ENCODE results near the gene WNK1.

Gene WNK1

GRCh38 chr12:724194-724855 is 28.1 kb upstream of the WNK1 start:
- H3K27ac ChIP-seq, result no peak overlapping the region
- no peaks in the 10 kb centered on the region for H3K4me1 ChIP-seq
- no peaks in the 10 kb centered on the region for H3K79me2 ChIP-seq
- no peak overlapping the region for H3K4me2 ChIP-seq (ENCODE audit: low read length)
- H3K27me3 ChIP-seq (ENCODE audit: control insufficient read depth, insufficient read depth, low read length), result no peaks in the 10 kb centered on the region
- H3K9me3 ChIP-seq (ENCODE audit: control insufficient read depth, low read length), result no peaks in the 10 kb centered on the region
- H3K4me3 ChIP-seq (ENCODE audit: low read depth, low read length), result no peak overlapping the region
- no peaks in the 10 kb centered on the region for H3K36me3 ChIP-seq (ENCODE audit: control insufficient read depth, insufficient read depth, low read length)
- H3K9ac ChIP-seq, result no peak overlapping the region
- TF ChIP-seq CTCF (IDR thresholded peaks at IDR 0.05), result no peak
- H2AFZ ChIP-seq, result peak overlapping the region; percentile 68

GRCh38 chr12:725076-725475 is 27.3 kb upstream of the WNK1 start:
- H3K36me3 ChIP-seq (ENCODE audit: control insufficient read depth, insufficient read depth, low read length), result no peaks in the 10 kb centered on the region
- no peaks in the 10 kb centered on the region for H3K79me2 ChIP-seq
- H3K9ac ChIP-seq, result no peak overlapping the region
- H3K27ac ChIP-seq, result no peak overlapping the region
- H2AFZ ChIP-seq, result no peak overlapping the region
- H3K4me1 ChIP-seq, result no peaks in the 10 kb centered on the region
- no peaks in the 10 kb centered on the region for H3K9me3 ChIP-seq (ENCODE audit: control insufficient read depth, low read length)
- no peak for TF ChIP-seq CTCF (IDR thresholded peaks at IDR 0.05)
- no peak overlapping the region for H3K4me2 ChIP-seq (ENCODE audit: low read length)
- H3K27me3 ChIP-seq (ENCODE audit: control insufficient read depth, insufficient read depth, low read length), result no peaks in the 10 kb centered on the region
- no peak overlapping the region for H3K4me3 ChIP-seq (ENCODE audit: low read depth, low read length)

GRCh38 chr12:726281-727140 is 25.9 kb upstream of the WNK1 start:
- H3K9me3 ChIP-seq (ENCODE audit: control insufficient read depth, low read length), result no peaks in the 10 kb centered on the region
- peak overlapping the region; percentile 48 for H2AFZ ChIP-seq
- H3K4me2 ChIP-seq (ENCODE audit: low read length), result no peak overlapping the region
- no peaks in the 10 kb centered on the region for H3K79me2 ChIP-seq
- no peak overlapping the region for H3K4me3 ChIP-seq (ENCODE audit: low read depth, low read length)
- no peak overlapping the region for H3K9ac ChIP-seq
- no peaks in the 10 kb centered on the region for H3K27me3 ChIP-seq (ENCODE audit: control insufficient read depth, insufficient read depth, low read length)
- H3K36me3 ChIP-seq (ENCODE audit: control insufficient read depth, insufficient read depth, low read length), result no peaks in the 10 kb centered on the region
- no peaks in the 10 kb centered on the region for H3K4me1 ChIP-seq
- no peak for TF ChIP-seq CTCF (IDR thresholded peaks at IDR 0.05)
- H3K27ac ChIP-seq, result no peak overlapping the region

- Histone ChIP-seq H3K4me3 (ENCODE audit: low read depth, low read length) (no peak overlapping the region), H2AFZ (no peak overlapping the region), H3K27ac (no peak overlapping the region), H3K4me1 (no peaks in the 10 kb centered on the region), H3K4me2 (ENCODE audit: low read length) (no peak overlapping the region), H3K9ac (no peak overlapping the region), H3K36me3 (ENCODE audit: control insufficient read depth, insufficient read depth, low read length) (no peaks in the 10 kb centered on the region), H3K9me3 (ENCODE audit: control insufficient read depth, low read length) (no peaks in the 10 kb centered on the region), H3K79me2 (no peaks in the 10 kb centered on the region), H3K27me3 (ENCODE audit: control insufficient read depth, insufficient read depth, low read length) (no peaks in the 10 kb centered on the region)
- TF ChIP-seq CTCF (IDR thresholded peaks at IDR 0.05), result no peak
Observed at GRCh38 chr12:727321-727720, 25.1 kb upstream of the WNK1 start.

Measured in parathyroid adenoma (tissue), 2 donors.